NCI-H1417 (cell line): Measurements from ENCODE around the gene PPP4R4.
A peak's percentile ranks its signal among the peaks of the same experiment; 100 is the strongest.
"Not testable (repeated sequence)": the region's sequence is repeated elsewhere in the genome, so short reads cannot be mapped to it uniquely, and the experiment has no call there.

Source experiments
- DNase-seq, 3 experiments: peaks; one replicate each; lab custom pipeline; 2025; lab: John Stamatoyannopoulos, UW

PPP4R4 gene

DNA sequence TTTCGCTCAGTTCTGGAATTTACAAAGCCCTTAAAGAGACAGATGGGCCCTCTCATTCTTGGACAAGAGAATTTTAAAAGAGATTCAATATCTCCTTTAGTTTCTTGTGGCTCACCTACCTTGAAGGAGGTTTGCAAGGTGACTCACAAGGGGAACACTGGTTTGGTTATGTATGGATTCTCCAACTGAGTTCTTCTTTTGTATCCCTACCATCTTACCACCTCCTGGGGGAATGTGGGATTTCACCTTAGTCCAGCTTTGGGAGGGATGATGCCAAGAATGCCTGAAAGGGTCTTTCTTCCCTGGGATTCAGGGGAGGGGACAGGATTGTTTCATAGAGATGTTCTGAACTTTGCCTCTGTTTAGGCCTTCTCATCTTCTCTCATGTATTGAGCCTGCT lies 3.7 kb downstream of the PPP4R4 start:
- DNase-seq: no peak

DNA sequence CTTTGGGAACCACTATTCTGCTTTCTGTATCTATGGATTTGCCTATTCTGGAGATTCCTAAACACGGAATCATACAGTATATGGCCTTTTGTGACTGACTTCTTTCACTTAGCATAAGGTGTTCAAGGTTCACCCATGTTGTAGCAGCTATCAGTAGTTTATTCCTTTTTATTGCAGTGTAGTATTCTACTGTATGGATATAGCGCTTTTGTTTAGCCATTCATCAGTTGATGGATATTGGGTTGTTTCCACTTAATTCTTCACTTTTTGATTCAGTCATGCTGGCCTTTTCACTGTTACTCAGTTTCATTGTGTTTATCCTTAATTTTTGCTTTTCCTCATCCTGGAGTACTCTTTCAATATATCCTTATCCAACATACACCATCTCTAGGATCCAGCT lies 5.1 kb downstream of the PPP4R4 start:
- DNase-seq: no peak

- DNase-seq: peak; percentile 30 to 73 (median 39)
These were observed 6.6 kb downstream of the PPP4R4 start for GRCh38 chr14:94180655-94181271.

GRCh38 chr14:94181835-94182234 lies 7.7 kb downstream of the PPP4R4 start:
- no peak for DNase-seq

GRCh38 chr14:94192536-94192935 lies 18.4 kb downstream of the PPP4R4 start:
- DNase-seq: no peak

DNA sequence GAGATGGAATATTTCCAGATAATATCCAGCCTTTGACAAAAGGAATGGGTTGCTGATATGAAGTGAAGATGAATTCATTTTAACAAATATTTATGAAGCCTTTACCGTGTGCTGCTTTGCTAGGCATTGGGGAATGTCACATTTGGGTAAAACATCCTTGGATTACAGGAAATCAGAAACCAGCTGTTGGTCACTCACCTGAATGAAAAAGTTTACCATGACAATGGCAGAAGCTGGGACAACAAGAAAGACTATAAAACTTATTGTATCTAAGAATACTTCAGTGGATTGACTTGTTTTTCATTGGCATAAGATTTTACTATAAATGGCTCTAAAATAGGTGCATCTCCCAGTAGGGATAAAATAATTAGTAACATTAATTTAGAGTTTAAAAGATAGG lies 19.7 kb downstream of the PPP4R4 start:
- no peak for DNase-seq

GRCh38 chr14:94196057-94196456 lies 21.9 kb downstream of the PPP4R4 start:
- DNase-seq: no peak

- no peak for DNase-seq
These were observed 29.5 kb downstream of the PPP4R4 start for GRCh38 chr14:94203473-94204210.

DNA sequence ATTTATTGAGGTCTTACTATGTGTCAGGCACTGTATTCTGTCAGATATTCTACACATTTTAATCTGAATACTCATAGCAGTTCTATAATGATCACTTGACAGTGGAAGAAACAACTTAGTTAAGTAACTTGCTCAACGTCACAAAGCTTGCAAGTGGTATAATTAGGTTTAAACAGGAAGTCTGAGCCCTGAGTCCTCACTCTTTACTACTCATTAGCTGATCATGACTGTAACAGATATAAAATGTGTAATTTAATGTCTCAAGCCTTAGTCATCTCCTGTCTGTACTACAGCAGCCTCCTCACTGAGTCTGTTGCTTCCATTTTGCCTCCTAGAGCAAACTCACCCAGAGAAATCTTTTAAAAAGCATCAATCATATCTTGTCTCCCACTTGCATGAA lies 38.9 kb downstream of the PPP4R4 start:
- DNase-seq: no peak

DNA sequence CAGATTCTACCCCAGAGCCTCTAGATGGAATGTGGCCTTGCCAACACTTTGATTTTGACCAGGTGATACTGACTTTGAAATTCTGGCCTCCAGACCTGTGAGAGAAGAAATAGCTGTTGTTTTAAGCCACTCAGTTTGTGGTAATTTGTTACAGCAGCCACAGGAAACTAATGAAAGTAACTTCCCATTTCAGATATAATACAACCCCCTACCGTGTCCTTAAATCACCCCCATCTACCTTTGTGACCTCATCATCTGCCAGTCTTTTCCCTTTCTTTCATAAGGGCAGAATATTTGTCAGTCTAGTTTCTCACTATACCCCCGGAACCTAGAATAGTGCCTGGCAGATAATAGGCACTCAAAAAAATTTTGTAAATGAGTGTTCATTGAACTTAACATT lies 39.6 kb downstream of the PPP4R4 start:
- no peak for DNase-seq

- peak in 2 of 3 experiments; percentile 9 to 18 for DNase-seq
These were observed 43.0 kb downstream of the PPP4R4 start for GRCh38 chr14:94217116-94217515.

- DNase-seq: not testable (repeated sequence)
These were observed 44.2 kb downstream of the PPP4R4 start for GRCh38 chr14:94218198-94218886.

DNA sequence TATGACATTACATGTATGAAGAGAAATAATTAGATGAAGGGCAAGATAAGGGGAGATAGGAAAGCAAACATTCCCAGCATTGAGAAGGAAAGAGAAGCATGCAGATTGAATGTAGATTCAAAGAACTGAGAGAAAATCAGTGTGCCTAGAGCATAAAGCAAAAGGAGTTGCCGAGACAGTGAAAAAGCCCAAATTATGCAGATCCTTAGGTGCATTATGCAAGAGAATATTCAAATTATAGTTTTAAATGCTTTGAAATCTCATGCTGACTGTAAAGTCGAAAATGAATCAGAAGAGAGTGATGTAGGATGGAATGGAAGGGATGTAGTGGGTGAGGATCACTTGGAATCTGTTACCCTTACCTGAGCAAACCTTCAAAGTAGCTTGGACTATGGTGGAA lies 49.9 kb downstream of the PPP4R4 start:
- DNase-seq: no peak

- no peak for DNase-seq
These were observed 51.6 kb downstream of the PPP4R4 start for GRCh38 chr14:94225460-94226378.

DNA sequence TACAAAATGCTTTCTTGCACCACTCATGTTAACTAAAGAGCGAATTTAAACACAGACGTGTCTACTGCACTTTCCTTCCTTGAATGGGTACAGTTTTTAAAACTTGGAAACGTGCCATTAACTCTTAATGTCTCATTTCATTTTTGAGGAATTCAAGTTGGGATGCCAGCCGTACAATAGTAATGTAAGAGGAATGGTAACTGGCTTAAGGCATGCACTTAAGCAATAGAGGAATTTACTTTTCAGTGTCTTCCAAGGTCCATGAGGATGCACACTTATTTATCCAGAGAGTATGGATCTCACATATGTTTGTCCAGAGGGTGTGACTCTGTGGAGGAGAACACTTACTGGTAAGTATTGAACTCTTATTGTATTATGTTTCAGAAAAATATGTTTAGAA lies 52.9 kb downstream of the PPP4R4 start:
- DNase-seq: no peak

GRCh38 chr14:94237046-94237445 lies 62.9 kb downstream of the PPP4R4 start:
- DNase-seq: no peak

- DNase-seq: no peak
These were observed 63.9 kb downstream of the PPP4R4 start for GRCh38 chr14:94237983-94238382.

- DNase-seq: no peak
These were observed 65.3 kb downstream of the PPP4R4 start for GRCh38 chr14:94239406-94239805.

GRCh38 chr14:94244182-94244581 lies 70.1 kb downstream of the PPP4R4 start:
- no peak for DNase-seq

DNA sequence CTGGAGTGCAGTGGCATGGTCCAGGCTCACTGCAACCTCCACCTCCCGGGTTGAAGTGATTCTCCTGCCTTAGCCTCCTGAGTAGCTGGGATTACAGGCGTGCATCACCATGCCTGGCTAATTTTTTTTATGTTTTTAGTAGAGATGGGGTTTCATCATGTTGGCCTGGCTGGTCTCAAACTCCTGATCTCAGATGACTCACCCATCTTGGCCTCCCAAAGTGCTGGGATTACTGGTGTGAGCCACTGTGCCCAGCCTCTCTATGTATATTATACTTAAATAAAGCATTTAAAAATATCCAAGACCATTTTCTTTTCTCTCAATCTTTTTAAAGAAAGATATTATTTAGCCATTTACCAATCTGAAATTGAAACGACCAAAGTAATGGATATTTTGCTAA lies 90.1 kb downstream of the PPP4R4 start:
- not testable (repeated sequence) for DNase-seq

DNA sequence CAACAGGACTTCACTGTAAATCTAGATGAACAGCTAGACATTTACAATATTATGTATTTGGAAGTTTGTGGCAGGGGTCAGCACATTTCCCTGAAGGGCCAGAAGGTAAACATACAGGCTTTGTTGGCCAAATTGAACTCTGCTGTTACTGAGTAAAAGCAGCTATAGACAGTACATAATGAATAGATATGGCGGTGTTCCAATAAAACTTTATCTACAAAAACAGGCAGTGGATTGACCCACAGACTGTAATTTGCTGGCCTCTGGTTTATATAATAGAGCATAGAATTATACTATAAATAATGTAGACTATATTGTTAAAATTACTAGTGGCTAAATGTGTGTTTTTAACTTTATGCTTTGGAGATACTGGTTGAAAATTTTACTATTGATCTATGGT lies 93.2 kb downstream of the PPP4R4 start:
- no peak for DNase-seq

GRCh38 chr14:94268582-94268981 lies 94.5 kb downstream of the PPP4R4 start:
- DNase-seq: not testable (repeated sequence)
